Measurements from ENCODE around the gene AHR.

Gene AHR

GRCh38 chr7:17374157-17374556, 75.7 kb downstream of the AHR start:
- H3K27ac ChIP-seq (ENCODE audit: low read length), result no peak overlapping the region
- no peaks in the 10 kb centered on the region for H4K20me1 ChIP-seq (ENCODE audit: insufficient read depth, low read length)
- no peaks in the 10 kb centered on the region for H3K27me3 ChIP-seq (replicated peaks; ENCODE audit: insufficient read depth, low read length)
- H3K79me2 ChIP-seq (ENCODE audit: low read length), result no peaks in the 10 kb centered on the region
- TF ChIP-seq CTCF (IDR thresholded peaks at IDR 0.05; ENCODE audit: low read length) (no peak), EZH2phosphoT487 (IDR thresholded peaks at IDR 0.05; ENCODE audit: low read length) (no peak), EZH2 (optimal IDR thresholded peaks at IDR 0.05; ENCODE audit: low read depth, low read length) (no peak)
- no peak for DNase-seq
- no peaks in the 10 kb centered on the region for H3F3A ChIP-seq (ENCODE audit: insufficient read depth, low read length)
- no peaks in the 10 kb centered on the region for H3K36me3 ChIP-seq (replicated peaks; ENCODE audit: insufficient read depth, low read length)
- no peaks in the 10 kb centered on the region for H3K9me3 ChIP-seq (replicated peaks; ENCODE audit: insufficient read depth, low read length)
- no peak overlapping the region for H3K4me2 ChIP-seq (ENCODE audit: low read depth, low read length)
- no peak overlapping the region for H3K4me3 ChIP-seq (ENCODE audit: low read length)
- H2AFZ ChIP-seq (ENCODE audit: low read length), result no peak overlapping the region
- H3K9ac ChIP-seq (ENCODE audit: low read length), result no peak overlapping the region
- no peaks in the 10 kb centered on the region for H3K9me2 ChIP-seq (replicated peaks; ENCODE audit: insufficient read depth, low read length)
- no peaks in the 10 kb centered on the region for H3K4me1 ChIP-seq (ENCODE audit: low read length)

- Histone ChIP-seq H3K9me3 (replicated peaks; ENCODE audit: insufficient read depth, low read length) (no peaks in the 10 kb centered on the region), H3K4me2 (ENCODE audit: low read depth, low read length) (no peak overlapping the region), H3K9ac (ENCODE audit: low read length) (no peak overlapping the region), H2AFZ (ENCODE audit: low read length) (no peak overlapping the region), H3K79me2 (ENCODE audit: low read length) (no peaks in the 10 kb centered on the region), H3K9me2 (replicated peaks; ENCODE audit: insufficient read depth, low read length) (no peaks in the 10 kb centered on the region), H3K36me3 (replicated peaks; ENCODE audit: insufficient read depth, low read length) (no peaks in the 10 kb centered on the region), H3K27me3 (replicated peaks; ENCODE audit: insufficient read depth, low read length) (no peaks in the 10 kb centered on the region), H3K4me1 (ENCODE audit: low read length) (no peaks in the 10 kb centered on the region), H3K4me3 (ENCODE audit: low read length) (no peak overlapping the region), H3F3A (ENCODE audit: insufficient read depth, low read length) (no peaks in the 10 kb centered on the region), H4K20me1 (ENCODE audit: insufficient read depth, low read length) (no peaks in the 10 kb centered on the region), H3K27ac (ENCODE audit: low read length) (no peak overlapping the region)
- DNase-seq, result no peak
- no peak for TF ChIP-seq EZH2 (optimal IDR thresholded peaks at IDR 0.05; ENCODE audit: low read depth, low read length)
- no peak for TF ChIP-seq CTCF (IDR thresholded peaks at IDR 0.05; ENCODE audit: low read length)
- no peak for TF ChIP-seq EZH2phosphoT487 (IDR thresholded peaks at IDR 0.05; ENCODE audit: low read length)
Measured at GRCh38 chr7:17374654-17375053, 76.2 kb downstream of the AHR start.

GRCh38 chr7:17376595-17376994, 78.1 kb downstream of the AHR start:
- TF ChIP-seq EZH2 (optimal IDR thresholded peaks at IDR 0.05; ENCODE audit: low read depth, low read length) (no peak), EZH2phosphoT487 (IDR thresholded peaks at IDR 0.05; ENCODE audit: low read length) (no peak), CTCF (IDR thresholded peaks at IDR 0.05; ENCODE audit: low read length) (no peak)
- H3K9me2 ChIP-seq (replicated peaks; ENCODE audit: insufficient read depth, low read length), result no peaks in the 10 kb centered on the region
- no peak overlapping the region for H2AFZ ChIP-seq (ENCODE audit: low read length)
- H3K27me3 ChIP-seq (replicated peaks; ENCODE audit: insufficient read depth, low read length), result no peaks in the 10 kb centered on the region
- no peak overlapping the region for H3K4me2 ChIP-seq (ENCODE audit: low read depth, low read length)
- no peaks in the 10 kb centered on the region for H3K36me3 ChIP-seq (replicated peaks; ENCODE audit: insufficient read depth, low read length)
- no peak overlapping the region for H3K9ac ChIP-seq (ENCODE audit: low read length)
- no peaks in the 10 kb centered on the region for H4K20me1 ChIP-seq (ENCODE audit: insufficient read depth, low read length)
- no peaks in the 10 kb centered on the region for H3F3A ChIP-seq (ENCODE audit: insufficient read depth, low read length)
- no peaks in the 10 kb centered on the region for H3K79me2 ChIP-seq (ENCODE audit: low read length)
- no peaks in the 10 kb centered on the region for H3K9me3 ChIP-seq (replicated peaks; ENCODE audit: insufficient read depth, low read length)
- no peak for DNase-seq
- H3K4me3 ChIP-seq (ENCODE audit: low read length), result no peak overlapping the region
- no peaks in the 10 kb centered on the region for H3K4me1 ChIP-seq (ENCODE audit: low read length)
- H3K27ac ChIP-seq (ENCODE audit: low read length), result no peak overlapping the region

Measured in MM.1S (cell line).